Measurements from ENCODE around the gene WDR45B. TPM values are rescaled to one million over a fixed set of nuclear protein-coding genes. Genes with fewer than 3 reads are reported as not detected.

WDR45B gene
- total and polyA plus RNA-seq, 7 experiments from 2014 or later: 30.5 to 91.6 (median 65.6) TPM

GRCh38 chr17:82693168-82693867, 45.1 kb upstream of the WDR45B start:
- peaks cover 0 to 15% (median 8%) of the 10 kb centered on the region in 11 donors for H3K9me3 Mint-ChIP-seq
- DNase-seq: no peak
- Histone ChIP-seq H3K9me3 (ENCODE audit: control insufficient read depth in 2 of 3, low read length in 3 of 3) (peaks cover 0 to 7% (median 0%) of the 10 kb centered on the region in 3 experiments), H3K4me1 (ENCODE audit: control insufficient read depth in 2 of 2, insufficient read depth in 2 of 2, low read length in 2 of 2) (peaks cover 5 to 8% of the 10 kb centered on the region in 2 donors), H3K27me3 (ENCODE audit: control insufficient read depth in 2 of 2, insufficient read depth in 2 of 2, low read length in 2 of 2) (no peaks in the 10 kb centered on the region), H3K27ac (ENCODE audit: low read depth, low read length) (no peak overlapping the region), H3K36me3 (ENCODE audit: control insufficient read depth in 2 of 3, insufficient read depth in 3 of 3, low read length in 3 of 3) (no peaks in the 10 kb centered on the region), H3K4me3 (ENCODE audit: low read length) (no peak overlapping the region)
- CTCF ChIA-PET: no interaction called here
- intact Hi-C loops (cut with micrococcal nuclease): loop anchor here in 1 of 2 donors (10.0 kb wide), 1 partner anchor 99 kb away; no protein-coding TSS in a partner anchor
- ATAC-seq: no peak
- peaks cover 0 to 20% (median 14%) of the 10 kb centered on the region in 5 donors for H3K36me3 Mint-ChIP-seq
- no peak overlapping the region for H3K27ac Mint-ChIP-seq
- peaks cover 0 to 9% (median 0%) of the 10 kb centered on the region in 7 donors for H3K4me1 Mint-ChIP-seq
- peaks cover 0 to 16% (median 0%) of the 10 kb centered on the region in 5 donors for H3K27me3 Mint-ChIP-seq
- POLR2A ChIA-PET: interaction anchor here (0.6 kb wide), 1 partner anchor 358 kb away, joined by 4 read pairs; no protein-coding TSS in a partner anchor
- no peak overlapping the region for H3K4me3 Mint-ChIP-seq

- H3K27me3 ChIP-seq (ENCODE audit: control insufficient read depth in 2 of 2, insufficient read depth in 2 of 2, low read length in 2 of 2): no peaks in the 10 kb centered on the region
- peaks cover 0 to 15% (median 8%) of the 10 kb centered on the region in 11 donors for H3K9me3 Mint-ChIP-seq
- CTCF ChIA-PET: no interaction called here
- H3K36me3 ChIP-seq (ENCODE audit: control insufficient read depth in 2 of 3, insufficient read depth in 3 of 3, low read length in 3 of 3): no peaks in the 10 kb centered on the region
- no peak overlapping the region for H3K27ac Mint-ChIP-seq
- H3K4me1 ChIP-seq (ENCODE audit: control insufficient read depth in 2 of 2, insufficient read depth in 2 of 2, low read length in 2 of 2): peaks cover 2 to 5% of the 10 kb centered on the region in 2 donors
- peaks cover 0 to 22% (median 14%) of the 10 kb centered on the region in 5 donors for H3K36me3 Mint-ChIP-seq
- ATAC-seq (no peak), DNase-seq (no peak)
- peaks cover 0 to 7% (median 0%) of the 10 kb centered on the region in 3 experiments for H3K9me3 ChIP-seq (ENCODE audit: control insufficient read depth in 2 of 3, low read length in 3 of 3)
- no peak overlapping the region for H3K4me3 ChIP-seq (ENCODE audit: low read length)
- peaks cover 0 to 6% (median 0%) of the 10 kb centered on the region in 7 donors for H3K4me1 Mint-ChIP-seq
- intact Hi-C loops (cut with micrococcal nuclease): loop anchor here in 1 of 2 donors (10.0 kb wide), 1 partner anchor 97 kb away; no protein-coding TSS in a partner anchor
- no peak overlapping the region for H3K27ac ChIP-seq (ENCODE audit: low read depth, low read length)
- H3K27me3 Mint-ChIP-seq: peaks cover 0 to 14% (median 0%) of the 10 kb centered on the region in 5 donors
- POLR2A ChIA-PET: interaction anchor here (0.6 kb wide), 1 partner anchor 357 kb away, joined by 4 read pairs; no protein-coding TSS in a partner anchor
- no peak overlapping the region for H3K4me3 Mint-ChIP-seq
Observed at GRCh38 chr17:82692268-82692667, 44.0 kb upstream of the WDR45B start.

GRCh38 chr17:82691714-82692113, 43.5 kb upstream of the WDR45B start:
- H3K36me3 ChIP-seq (ENCODE audit: control insufficient read depth in 2 of 3, insufficient read depth in 3 of 3, low read length in 3 of 3): no peaks in the 10 kb centered on the region
- Mint-ChIP-seq H3K27me3 (peaks cover 0 to 9% (median 0%) of the 10 kb centered on the region in 5 donors), H3K9me3 (peaks cover 0 to 15% (median 8%) of the 10 kb centered on the region in 11 donors), H3K4me3 (no peak overlapping the region), H3K36me3 (peaks cover 0 to 27% (median 14%) of the 10 kb centered on the region in 5 donors), H3K27ac (peak overlapping the region in 1 of 9 donors; percentile 38), H3K4me1 (peaks cover 0 to 2% (median 0%) of the 10 kb centered on the region in 7 donors)
- intact Hi-C loops (cut with micrococcal nuclease): loop anchor here in 1 of 2 donors (10.0 kb wide), 1 partner anchor 97 kb away; no protein-coding TSS in a partner anchor
- no peaks in the 10 kb centered on the region for H3K4me1 ChIP-seq (ENCODE audit: control insufficient read depth in 2 of 2, insufficient read depth in 2 of 2, low read length in 2 of 2)
- POLR2A ChIA-PET: no interaction called here
- no peak overlapping the region for H3K27ac ChIP-seq (ENCODE audit: low read depth, low read length)
- H3K27me3 ChIP-seq (ENCODE audit: control insufficient read depth in 2 of 2, insufficient read depth in 2 of 2, low read length in 2 of 2): no peaks in the 10 kb centered on the region
- H3K4me3 ChIP-seq (ENCODE audit: low read length): no peak overlapping the region
- ATAC-seq (no peak), DNase-seq (no peak)
- CTCF ChIA-PET: no interaction called here
- H3K9me3 ChIP-seq (ENCODE audit: control insufficient read depth in 2 of 3, low read length in 3 of 3): peaks cover 0 to 7% (median 0%) of the 10 kb centered on the region in 3 experiments

GRCh38 chr17:82690786-82691489, 42.7 kb upstream of the WDR45B start:
- intact Hi-C loops (cut with micrococcal nuclease): loop anchor here in 1 of 2 donors (10.0 kb wide), 1 partner anchor 96 kb away; no protein-coding TSS in a partner anchor
- no peak overlapping the region for H3K4me3 Mint-ChIP-seq
- no peak overlapping the region for H3K4me3 ChIP-seq (ENCODE audit: low read length)
- H3K4me1 Mint-ChIP-seq: peaks cover 0 to 2% (median 0%) of the 10 kb centered on the region in 7 donors
- ChIA-PET POLR2A (no interaction called here), CTCF (interaction anchor here (0.6 kb wide), 1 partner anchor 322 kb away, joined by 3 read pairs; no protein-coding TSS in a partner anchor)
- no peaks in the 10 kb centered on the region for H3K4me1 ChIP-seq (ENCODE audit: control insufficient read depth in 2 of 2, insufficient read depth in 2 of 2, low read length in 2 of 2)
- H3K9me3 ChIP-seq (ENCODE audit: control insufficient read depth in 2 of 3, low read length in 3 of 3): peaks cover 0 to 7% (median 0%) of the 10 kb centered on the region in 3 experiments
- no peaks in the 10 kb centered on the region for H3K27me3 ChIP-seq (ENCODE audit: control insufficient read depth in 2 of 2, insufficient read depth in 2 of 2, low read length in 2 of 2)
- H3K9me3 Mint-ChIP-seq: peaks cover 0 to 15% (median 8%) of the 10 kb centered on the region in 11 donors
- ATAC-seq (no peak), DNase-seq (no peak)
- H3K36me3 Mint-ChIP-seq: peaks cover 0 to 23% (median 14%) of the 10 kb centered on the region in 5 donors
- H3K27me3 Mint-ChIP-seq: peaks cover 0 to 5% (median 0%) of the 10 kb centered on the region in 5 donors
- H3K27ac ChIP-seq (ENCODE audit: low read depth, low read length): no peak overlapping the region
- no peaks in the 10 kb centered on the region for H3K36me3 ChIP-seq (ENCODE audit: control insufficient read depth in 2 of 3, insufficient read depth in 3 of 3, low read length in 3 of 3)
- no peak overlapping the region for H3K27ac Mint-ChIP-seq

GRCh38 chr17:82689077-82689476, 40.8 kb upstream of the WDR45B start:
- H3K27ac Mint-ChIP-seq: no peak overlapping the region

GRCh38 chr17:82687871-82688270, 39.6 kb upstream of the WDR45B start:
- peaks cover 0 to 18% (median 0%) of the 10 kb centered on the region in 5 donors for H3K36me3 Mint-ChIP-seq
- H3K27ac ChIP-seq (ENCODE audit: low read depth, low read length): no peak overlapping the region
- H3K27me3 ChIP-seq (ENCODE audit: control insufficient read depth in 2 of 2, insufficient read depth in 2 of 2, low read length in 2 of 2): no peaks in the 10 kb centered on the region
- ChIA-PET POLR2A (no interaction called here), CTCF (no interaction called here)
- no peak overlapping the region for H3K4me3 ChIP-seq (ENCODE audit: low read length)
- no peaks in the 10 kb centered on the region for H3K9me3 ChIP-seq (ENCODE audit: control insufficient read depth in 2 of 3, low read length in 3 of 3)
- H3K27me3 Mint-ChIP-seq: no peaks in the 10 kb centered on the region
- H3K9me3 Mint-ChIP-seq: no peaks in the 10 kb centered on the region
- no peak for DNase-seq
- peaks cover 0 to 4% (median 0%) of the 10 kb centered on the region in 7 donors for H3K4me1 Mint-ChIP-seq
- no peaks in the 10 kb centered on the region for H3K36me3 ChIP-seq (ENCODE audit: control insufficient read depth in 2 of 3, insufficient read depth in 3 of 3, low read length in 3 of 3)
- H3K4me3 Mint-ChIP-seq: no peak overlapping the region
- H3K27ac Mint-ChIP-seq: no peak overlapping the region
- intact Hi-C loops (cut with micrococcal nuclease): no loop called here
- no peak for ATAC-seq
- no peaks in the 10 kb centered on the region for H3K4me1 ChIP-seq (ENCODE audit: control insufficient read depth in 2 of 2, insufficient read depth in 2 of 2, low read length in 2 of 2)

More at GRCh38 chr17:82689077-82689476, 40.8 kb upstream of the WDR45B start:
- no peak overlapping the region for H3K4me3 ChIP-seq (ENCODE audit: low read length)
- H3K4me1 ChIP-seq (ENCODE audit: control insufficient read depth in 2 of 2, insufficient read depth in 2 of 2, low read length in 2 of 2): no peaks in the 10 kb centered on the region
- no peaks in the 10 kb centered on the region for H3K9me3 ChIP-seq (ENCODE audit: control insufficient read depth in 2 of 3, low read length in 3 of 3)
- ATAC-seq (no peak), DNase-seq (no peak)
- POLR2A ChIA-PET: interaction anchor here (0.9 kb wide), 1 partner anchor 8 kb away, joined by 3 read pairs; no protein-coding TSS in a partner anchor
- intact Hi-C loops (cut with micrococcal nuclease): no loop called here
- Mint-ChIP-seq H3K4me3 (no peak overlapping the region), H3K36me3 (peaks cover 0 to 18% (median 4%) of the 10 kb centered on the region in 5 donors), H3K27me3 (no peaks in the 10 kb centered on the region), H3K9me3 (peaks cover 0 to 6% (median 0%) of the 10 kb centered on the region in 11 donors), H3K4me1 (peaks cover 0 to 4% (median 0%) of the 10 kb centered on the region in 7 donors)
- H3K36me3 ChIP-seq (ENCODE audit: control insufficient read depth in 2 of 3, insufficient read depth in 3 of 3, low read length in 3 of 3): no peaks in the 10 kb centered on the region
- no peaks in the 10 kb centered on the region for H3K27me3 ChIP-seq (ENCODE audit: control insufficient read depth in 2 of 2, insufficient read depth in 2 of 2, low read length in 2 of 2)
- H3K27ac ChIP-seq (ENCODE audit: low read depth, low read length): no peak overlapping the region
- CTCF ChIA-PET: no interaction called here
